Measurements from ENCODE around the gene KLHL36.

KLHL36 gene

GRCh38 chr16:84650062-84650991 lies 2.0 kb downstream of the KLHL36 start:
- Histone ChIP-seq H2BK15ac (ENCODE audit: low read length) (no peak overlapping the region), H3K4me1 (ENCODE audit: control insufficient read depth in 2 of 2, insufficient read depth in 1 of 2, low read depth in 1 of 2, low read length in 2 of 2) (peaks cover 6 to 11% of the 10 kb centered on the region in 2 donors), H3K4me2 (ENCODE audit: insufficient read depth, low read length, poor library complexity, severe bottlenecking) (no peak overlapping the region), H2AK5ac (ENCODE audit: low read depth, low read length) (no peak overlapping the region), H4K91ac (ENCODE audit: low read depth, low read length, poor library complexity) (no peak overlapping the region), H2AFZ (ENCODE audit: low read length) (no peak overlapping the region), H3K4ac (ENCODE audit: low read length) (no peak overlapping the region), H3K27me3 (ENCODE audit: control insufficient read depth in 3 of 3, insufficient read depth in 3 of 3, low read depth in 1 of 3, low read length in 3 of 3) (peaks cover 0 to 19% (median 0%) of the 10 kb centered on the region in 3 experiments), H3K18ac (ENCODE audit: low read length) (no peak overlapping the region), H3K4me3 (ENCODE audit: low read length in 2 of 2) (no peak overlapping the region), H2BK120ac (ENCODE audit: low read depth, low read length) (no peak overlapping the region), H3K14ac (ENCODE audit: low read length) (no peak overlapping the region), H2BK5ac (ENCODE audit: low read length) (no peak overlapping the region), H3K27ac (replicated peaks; ENCODE audit: low read length) (no peak overlapping the region), H3K79me1 (ENCODE audit: low read depth, low read length) (no peaks in the 10 kb centered on the region), H3K9me3 (replicated peaks in 1 of 2; ENCODE audit: control insufficient read depth in 2 of 2, insufficient read depth in 1 of 2, low read depth in 1 of 2, low read length in 2 of 2) (peaks cover 0 to 1% of the 10 kb centered on the region in 2 donors), H4K8ac (ENCODE audit: low read depth, low read length) (no peak overlapping the region), H3K36me3 (replicated peaks in 1 of 2; ENCODE audit: control insufficient read depth in 2 of 2, insufficient read depth in 2 of 2, low read length in 2 of 2) (peaks cover 2 to 29% of the 10 kb centered on the region in 2 donors), H3K23ac (ENCODE audit: low read depth, low read length, poor library complexity) (no peak overlapping the region), H2BK12ac (ENCODE audit: low read length) (no peak overlapping the region), H3K9ac (ENCODE audit: low read depth, low read length, poor library complexity) (no peak overlapping the region)
- WGBS, 2 donors (ENCODE audit: extremely low coverage in 2 of 2, insufficient read length in 2 of 2, insufficient replicate concordance in 1 of 2), result no CpG with 5 or more reads among the region's 20 CpGs
- no peak for DNase-seq (ENCODE audit: low spot score)

- no peak overlapping the region for H2AFZ ChIP-seq (ENCODE audit: low read length)
- no peak overlapping the region for H3K18ac ChIP-seq (ENCODE audit: low read length)
- peaks cover 0 to 1% of the 10 kb centered on the region in 2 donors for H3K9me3 ChIP-seq (replicated peaks in 1 of 2; ENCODE audit: control insufficient read depth in 2 of 2, insufficient read depth in 1 of 2, low read depth in 1 of 2, low read length in 2 of 2)
- WGBS, 2 donors (ENCODE audit: extremely low coverage in 2 of 2, insufficient read length in 2 of 2, insufficient replicate concordance in 1 of 2), result no CpG with 5 or more reads among the region's 7 CpGs
- peaks cover 2% of the 10 kb centered on the region for H3K79me1 ChIP-seq (ENCODE audit: low read depth, low read length)
- no peak overlapping the region for H3K4me3 ChIP-seq (ENCODE audit: low read length in 2 of 2)
- H3K4ac ChIP-seq (ENCODE audit: low read length), result no peak overlapping the region
- no peak overlapping the region for H2BK5ac ChIP-seq (ENCODE audit: low read length)
- H2AK5ac ChIP-seq (ENCODE audit: low read depth, low read length), result no peak overlapping the region
- H3K23ac ChIP-seq (ENCODE audit: low read depth, low read length, poor library complexity), result no peak overlapping the region
- H3K9ac ChIP-seq (ENCODE audit: low read depth, low read length, poor library complexity), result no peak overlapping the region
- H3K27me3 ChIP-seq (ENCODE audit: control insufficient read depth in 3 of 3, insufficient read depth in 3 of 3, low read depth in 1 of 3, low read length in 3 of 3), result peaks cover 0 to 17% (median 0%) of the 10 kb centered on the region in 3 experiments
- peaks cover 10 to 41% of the 10 kb centered on the region in 2 donors for H3K36me3 ChIP-seq (replicated peaks in 1 of 2; ENCODE audit: control insufficient read depth in 2 of 2, insufficient read depth in 2 of 2, low read length in 2 of 2)
- H2BK120ac ChIP-seq (ENCODE audit: low read depth, low read length), result no peak overlapping the region
- H2BK15ac ChIP-seq (ENCODE audit: low read length), result no peak overlapping the region
- DNase-seq (ENCODE audit: low spot score), result no peak
- no peak overlapping the region for H3K4me2 ChIP-seq (ENCODE audit: insufficient read depth, low read length, poor library complexity, severe bottlenecking)
- no peak overlapping the region for H4K8ac ChIP-seq (ENCODE audit: low read depth, low read length)
- peaks cover 4 to 11% of the 10 kb centered on the region in 2 donors for H3K4me1 ChIP-seq (ENCODE audit: control insufficient read depth in 2 of 2, insufficient read depth in 1 of 2, low read depth in 1 of 2, low read length in 2 of 2)
- no peak overlapping the region for H4K91ac ChIP-seq (ENCODE audit: low read depth, low read length, poor library complexity)
- no peak overlapping the region for H3K14ac ChIP-seq (ENCODE audit: low read length)
- H3K27ac ChIP-seq (replicated peaks; ENCODE audit: low read length), result no peak overlapping the region
- no peak overlapping the region for H2BK12ac ChIP-seq (ENCODE audit: low read length)
Measured at GRCh38 chr16:84652566-84652965, 4.3 kb downstream of the KLHL36 start.

- Histone ChIP-seq H4K91ac (ENCODE audit: low read depth, low read length, poor library complexity) (no peak overlapping the region), H4K8ac (ENCODE audit: low read depth, low read length) (no peak overlapping the region), H3K9me3 (replicated peaks in 1 of 2; ENCODE audit: control insufficient read depth in 2 of 2, insufficient read depth in 1 of 2, low read depth in 1 of 2, low read length in 2 of 2) (peaks cover 0 to 1% of the 10 kb centered on the region in 2 donors), H2AK5ac (ENCODE audit: low read depth, low read length) (no peak overlapping the region), H2BK5ac (ENCODE audit: low read length) (no peak overlapping the region), H3K4me2 (ENCODE audit: insufficient read depth, low read length, poor library complexity, severe bottlenecking) (no peak overlapping the region), H2BK12ac (ENCODE audit: low read length) (no peak overlapping the region), H3K27me3 (ENCODE audit: control insufficient read depth in 3 of 3, insufficient read depth in 3 of 3, low read depth in 1 of 3, low read length in 3 of 3) (peaks cover 0 to 7% (median 0%) of the 10 kb centered on the region in 3 experiments), H2BK120ac (ENCODE audit: low read depth, low read length) (no peak overlapping the region), H3K36me3 (replicated peaks in 1 of 2; ENCODE audit: control insufficient read depth in 2 of 2, insufficient read depth in 2 of 2, low read length in 2 of 2) (peaks cover 15 to 58% of the 10 kb centered on the region in 2 donors), H3K23ac (ENCODE audit: low read depth, low read length, poor library complexity) (no peak overlapping the region), H3K14ac (ENCODE audit: low read length) (no peak overlapping the region), H3K4ac (ENCODE audit: low read length) (no peak overlapping the region), H3K4me1 (ENCODE audit: control insufficient read depth in 2 of 2, insufficient read depth in 1 of 2, low read depth in 1 of 2, low read length in 2 of 2) (peaks cover under 1 to 2% of the 10 kb centered on the region in 2 donors), H3K27ac (replicated peaks; ENCODE audit: low read length) (no peak overlapping the region), H3K18ac (ENCODE audit: low read length) (no peak overlapping the region), H2BK15ac (ENCODE audit: low read length) (no peak overlapping the region), H3K4me3 (ENCODE audit: low read length in 2 of 2) (no peak overlapping the region), H3K79me1 (ENCODE audit: low read depth, low read length) (peaks cover 2% of the 10 kb centered on the region), H3K9ac (ENCODE audit: low read depth, low read length, poor library complexity) (no peak overlapping the region), H2AFZ (ENCODE audit: low read length) (no peak overlapping the region)
- WGBS, 2 donors (ENCODE audit: extremely low coverage in 2 of 2, insufficient read length in 2 of 2, insufficient replicate concordance in 1 of 2), result no CpG with 5 or more reads among the region's 3 CpGs
- DNase-seq (ENCODE audit: low spot score), result no peak
Measured at GRCh38 chr16:84654238-84654637, 5.9 kb downstream of the KLHL36 start.

DNA sequence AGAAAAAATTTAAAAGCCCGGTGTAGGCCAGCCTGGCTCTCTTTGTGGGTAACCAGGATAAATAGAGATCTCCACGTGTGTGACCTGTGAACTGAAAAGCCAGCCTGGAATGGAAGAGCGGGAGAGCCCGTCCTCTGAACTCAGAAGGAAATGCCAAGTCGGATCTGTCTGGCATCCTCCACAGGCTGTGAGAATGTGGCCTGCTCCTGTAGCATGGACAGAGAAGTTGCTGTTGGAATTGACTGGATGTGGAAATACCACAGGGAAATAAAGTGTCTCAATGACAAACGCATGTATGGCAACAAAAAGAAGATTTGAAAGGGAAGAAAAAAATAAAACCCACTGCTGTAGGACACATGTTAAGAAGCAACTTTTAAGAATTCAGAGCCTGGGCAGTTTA lies 6.7 kb downstream of the KLHL36 start:
- Histone ChIP-seq H3K79me1 (ENCODE audit: low read depth, low read length) (peaks cover 2% of the 10 kb centered on the region), H2BK15ac (ENCODE audit: low read length) (no peak overlapping the region), H3K9ac (ENCODE audit: low read depth, low read length, poor library complexity) (no peak overlapping the region), H3K14ac (ENCODE audit: low read length) (no peak overlapping the region), H3K23ac (ENCODE audit: low read depth, low read length, poor library complexity) (no peak overlapping the region), H3K9me3 (replicated peaks in 1 of 2; ENCODE audit: control insufficient read depth in 2 of 2, insufficient read depth in 1 of 2, low read depth in 1 of 2, low read length in 2 of 2) (peaks cover 0 to 1% of the 10 kb centered on the region in 2 donors), H2BK5ac (ENCODE audit: low read length) (no peak overlapping the region), H3K4me2 (ENCODE audit: insufficient read depth, low read length, poor library complexity, severe bottlenecking) (no peak overlapping the region), H3K27ac (replicated peaks; ENCODE audit: low read length) (no peak overlapping the region), H2AFZ (ENCODE audit: low read length) (no peak overlapping the region), H2AK5ac (ENCODE audit: low read depth, low read length) (no peak overlapping the region), H3K4ac (ENCODE audit: low read length) (no peak overlapping the region), H4K91ac (ENCODE audit: low read depth, low read length, poor library complexity) (no peak overlapping the region), H3K36me3 (replicated peaks in 1 of 2; ENCODE audit: control insufficient read depth in 2 of 2, insufficient read depth in 2 of 2, low read length in 2 of 2) (peaks cover 15 to 65% of the 10 kb centered on the region in 2 donors), H4K8ac (ENCODE audit: low read depth, low read length) (no peak overlapping the region), H3K18ac (ENCODE audit: low read length) (no peak overlapping the region), H3K27me3 (ENCODE audit: control insufficient read depth in 3 of 3, insufficient read depth in 3 of 3, low read depth in 1 of 3, low read length in 3 of 3) (peaks cover 0 to 2% (median 0%) of the 10 kb centered on the region in 3 experiments), H3K4me1 (ENCODE audit: control insufficient read depth in 2 of 2, insufficient read depth in 1 of 2, low read depth in 1 of 2, low read length in 2 of 2) (no peaks in the 10 kb centered on the region), H2BK12ac (ENCODE audit: low read length) (no peak overlapping the region), H3K4me3 (ENCODE audit: low read length in 2 of 2) (no peak overlapping the region), H2BK120ac (ENCODE audit: low read depth, low read length) (no peak overlapping the region)
- whole genome bisulfite sequencing, 2 donors (ENCODE audit: extremely low coverage in 2 of 2, insufficient read length in 2 of 2, insufficient replicate concordance in 1 of 2), result no CpG with 5 or more reads among the region's 6 CpGs
- no peak for DNase-seq (ENCODE audit: low spot score)
